ENCODE results near the gene KIF22. TPM values are rescaled to one million over a fixed set of nuclear protein-coding genes. Genes with fewer than 3 reads are reported as not detected.

The KIF22 gene
- total and polyA plus RNA-seq, 9 of the 15 experiments (the other 6 are each of a cell fraction or from before 2014, with no cell fraction given), result 8.7 to 232 (median 131) TPM

- TF ChIP-seq, protein P1, sequence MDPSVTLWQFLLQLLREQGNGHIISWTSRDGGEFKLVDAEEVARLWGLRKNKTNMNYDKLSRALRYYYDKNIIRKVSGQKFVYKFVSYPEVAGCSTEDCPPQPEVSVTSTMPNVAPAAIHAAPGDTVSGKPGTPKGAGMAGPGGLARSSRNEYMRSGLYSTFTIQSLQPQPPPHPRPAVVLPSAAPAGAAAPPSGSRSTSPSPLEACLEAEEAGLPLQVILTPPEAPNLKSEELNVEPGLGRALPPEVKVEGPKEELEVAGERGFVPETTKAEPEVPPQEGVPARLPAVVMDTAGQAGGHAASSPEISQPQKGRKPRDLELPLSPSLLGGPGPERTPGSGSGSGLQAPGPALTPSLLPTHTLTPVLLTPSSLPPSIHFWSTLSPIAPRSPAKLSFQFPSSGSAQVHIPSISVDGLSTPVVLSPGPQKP (CRISPR knock-in tag; IDR thresholded peaks at IDR 0.05), result no peak
- TF ChIP-seq ETV1 (tag; conservative IDR thresholded peaks at IDR 0.05; ENCODE audit: low read depth) (peak; percentile 13; the same call in 1 of the 2 replicates), ARID2 (IDR thresholded peaks at IDR 0.05) (no peak), STAG1 (CRISPR knock-in tag; IDR thresholded peaks at IDR 0.05; ENCODE audit: borderline replicate concordance) (no peak), KAT7 (CRISPR knock-in tag; IDR thresholded peaks at IDR 0.05; ENCODE audit: borderline replicate concordance) (0 out of 2 replicates have a peak, but pooled peaks have one; percentile 71), MYC (IDR thresholded peaks at IDR 0.05; ENCODE audit: low read depth, low read length) (peak; percentile 98), MYC (CRISPR knock-in tag; IDR thresholded peaks at IDR 0.05; ENCODE audit: borderline replicate concordance, low read depth) (peak; percentile 71; the same call in 1 of the 2 replicates), CCAR2 (IDR thresholded peaks at IDR 0.05; ENCODE audit: low read depth, low read length) (no peak), FOXA3 (CRISPR knock-in tag; conservative IDR thresholded peaks at IDR 0.05 in 1 of 2, IDR thresholded peaks at IDR 0.05 in 1 of 2) (peak; percentile 66 to 68; a peak in 3 of 4 replicates), ZNF124 (CRISPR knock-in tag; IDR thresholded peaks at IDR 0.05) (no peak), GTF2E2 (tag; IDR thresholded peaks at IDR 0.05) (peak; percentile 96), MEIS2 (IDR thresholded peaks at IDR 0.05; ENCODE audit: partially characterized antibody) (peak; percentile 61), TOE1 (IDR thresholded peaks at IDR 0.05; ENCODE audit: borderline replicate concordance) (peak; percentile 94), TOE1 (CRISPR knock-in tag; IDR thresholded peaks at IDR 0.05; ENCODE audit: borderline replicate concordance, low read depth) (no peak), ZNF311 (CRISPR knock-in tag; IDR thresholded peaks at IDR 0.05) (peak; percentile 80), MTF1 (CRISPR knock-in tag; IDR thresholded peaks at IDR 0.05; ENCODE audit: borderline replicate concordance) (no peak), MTA2 (IDR thresholded peaks at IDR 0.05; ENCODE audit: low read depth) (no peak), HDAC2 (IDR thresholded peaks at IDR 0.05) (no peak)
- TF ChIP-seq, protein P2, sequence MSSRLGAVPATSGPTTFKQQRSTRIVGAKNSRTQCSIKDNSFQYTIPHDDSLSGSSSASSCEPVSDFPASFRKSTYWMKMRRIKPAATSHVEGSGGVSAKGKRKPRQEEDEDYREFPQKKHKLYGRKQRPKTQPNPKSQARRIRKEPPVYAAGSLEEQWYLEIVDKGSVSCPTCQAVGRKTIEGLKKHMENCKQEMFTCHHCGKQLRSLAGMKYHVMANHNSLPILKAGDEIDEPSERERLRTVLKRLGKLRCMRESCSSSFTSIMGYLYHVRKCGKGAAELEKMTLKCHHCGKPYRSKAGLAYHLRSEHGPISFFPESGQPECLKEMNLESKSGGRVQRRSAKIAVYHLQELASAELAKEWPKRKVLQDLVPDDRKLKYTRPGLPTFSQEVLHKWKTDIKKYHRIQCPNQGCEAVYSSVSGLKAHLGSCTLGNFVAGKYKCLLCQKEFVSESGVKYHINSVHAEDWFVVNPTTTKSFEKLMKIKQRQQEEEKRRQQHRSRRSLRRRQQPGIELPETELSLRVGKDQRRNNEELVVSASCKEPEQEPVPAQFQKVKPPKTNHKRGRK (tag; IDR thresholded peaks at IDR 0.05), result no peak
- TF ChIP-seq, protein P3, sequence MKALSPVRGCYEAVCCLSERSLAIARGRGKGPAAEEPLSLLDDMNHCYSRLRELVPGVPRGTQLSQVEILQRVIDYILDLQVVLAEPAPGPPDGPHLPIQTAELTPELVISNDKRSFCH (CRISPR knock-in tag; IDR thresholded peaks at IDR 0.05), result no peak
- TF ChIP-seq, protein P3 (tag; IDR thresholded peaks at IDR 0.05), result peak; percentile 75; the same call in 1 of the 2 replicates
- TF ChIP-seq, protein P4, sequence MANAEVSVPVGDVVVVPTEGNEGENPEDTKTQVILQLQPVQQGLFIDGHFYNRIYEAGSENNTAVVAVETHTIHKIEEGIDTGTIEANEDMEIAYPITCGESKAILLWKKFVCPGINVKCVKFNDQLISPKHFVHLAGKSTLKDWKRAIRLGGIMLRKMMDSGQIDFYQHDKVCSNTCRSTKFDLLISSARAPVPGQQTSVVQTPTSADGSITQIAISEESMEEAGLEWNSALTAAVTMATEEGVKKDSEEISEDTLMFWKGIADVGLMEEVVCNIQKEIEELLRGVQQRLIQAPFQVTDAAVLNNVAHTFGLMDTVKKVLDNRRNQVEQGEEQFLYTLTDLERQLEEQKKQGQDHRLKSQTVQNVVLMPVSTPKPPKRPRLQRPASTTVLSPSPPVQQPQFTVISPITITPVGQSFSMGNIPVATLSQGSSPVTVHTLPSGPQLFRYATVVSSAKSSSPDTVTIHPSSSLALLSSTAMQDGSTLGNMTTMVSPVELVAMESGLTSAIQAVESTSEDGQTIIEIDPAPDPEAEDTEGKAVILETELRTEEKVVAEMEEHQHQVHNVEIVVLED (CRISPR knock-in tag; IDR thresholded peaks at IDR 0.05), result peak; percentile 84
These were observed 14.9 kb downstream of the KIF22 start (continued) for GRCh38 chr16:29805232-29806098.

Data from K562 (cell line).